T-helper 17 cell (primary cell): ENCODE results near the gene CASZ1. TPM values are rescaled to one million over a fixed set of nuclear protein-coding genes. Genes with fewer than 3 reads are reported as not detected.

Experiments used
- ATAC-seq: fragments of 150-1000 bp; cut with Tn5 transposase; 2 replicates; pipeline ENCODE4 v1.10.0; 2021; ENCODE audit warnings: mild to moderate bottlenecking, moderate library complexity
- DNase-seq, 3 donors: peaks; one replicate each; pipeline versions ENCODE4 v3.0.0 to v3.0.0-alpha.2; 2020 to 2021
- H3K9me3 ChIP-seq: one replicate; pipeline ENCODE4 v1.7.0; 2013; ENCODE audit warnings: low read length, mild to moderate bottlenecking; ENCODE audit not compliant: control insufficient read depth, poor library complexity, severe bottlenecking
- H3K27ac Mint-ChIP-seq: one replicate; pipeline ENCODE4 v1.8.0; 2022; ENCODE audit warnings: mild to moderate bottlenecking, moderate library complexity, mixed read lengths
- H3K27me3 Mint-ChIP-seq: one replicate; pipeline ENCODE4 v1.8.0; 2022; ENCODE audit warnings: mixed read lengths
- H3K36me3 Mint-ChIP-seq: one replicate; pipeline ENCODE4 v1.8.0; 2022; ENCODE audit warnings: low read depth, mixed read lengths
- H3K4me1 Mint-ChIP-seq: one replicate; pipeline ENCODE4 v1.8.0; 2022; ENCODE audit warnings: mild to moderate bottlenecking, mixed read lengths
- H3K4me3 Mint-ChIP-seq: one replicate; pipeline ENCODE4 v1.8.0; 2022; ENCODE audit warnings: mild to moderate bottlenecking, moderate library complexity, mixed read lengths
- total RNA-seq, 4 donors: library from RNA in 2 of 4; stranded (reverse) in 2 of 4; gene quantifications; one replicate each; pipeline ENCODE4 v1.2.3 and lab custom pipeline; 2022 to 2026

Gene CASZ1, protein sequence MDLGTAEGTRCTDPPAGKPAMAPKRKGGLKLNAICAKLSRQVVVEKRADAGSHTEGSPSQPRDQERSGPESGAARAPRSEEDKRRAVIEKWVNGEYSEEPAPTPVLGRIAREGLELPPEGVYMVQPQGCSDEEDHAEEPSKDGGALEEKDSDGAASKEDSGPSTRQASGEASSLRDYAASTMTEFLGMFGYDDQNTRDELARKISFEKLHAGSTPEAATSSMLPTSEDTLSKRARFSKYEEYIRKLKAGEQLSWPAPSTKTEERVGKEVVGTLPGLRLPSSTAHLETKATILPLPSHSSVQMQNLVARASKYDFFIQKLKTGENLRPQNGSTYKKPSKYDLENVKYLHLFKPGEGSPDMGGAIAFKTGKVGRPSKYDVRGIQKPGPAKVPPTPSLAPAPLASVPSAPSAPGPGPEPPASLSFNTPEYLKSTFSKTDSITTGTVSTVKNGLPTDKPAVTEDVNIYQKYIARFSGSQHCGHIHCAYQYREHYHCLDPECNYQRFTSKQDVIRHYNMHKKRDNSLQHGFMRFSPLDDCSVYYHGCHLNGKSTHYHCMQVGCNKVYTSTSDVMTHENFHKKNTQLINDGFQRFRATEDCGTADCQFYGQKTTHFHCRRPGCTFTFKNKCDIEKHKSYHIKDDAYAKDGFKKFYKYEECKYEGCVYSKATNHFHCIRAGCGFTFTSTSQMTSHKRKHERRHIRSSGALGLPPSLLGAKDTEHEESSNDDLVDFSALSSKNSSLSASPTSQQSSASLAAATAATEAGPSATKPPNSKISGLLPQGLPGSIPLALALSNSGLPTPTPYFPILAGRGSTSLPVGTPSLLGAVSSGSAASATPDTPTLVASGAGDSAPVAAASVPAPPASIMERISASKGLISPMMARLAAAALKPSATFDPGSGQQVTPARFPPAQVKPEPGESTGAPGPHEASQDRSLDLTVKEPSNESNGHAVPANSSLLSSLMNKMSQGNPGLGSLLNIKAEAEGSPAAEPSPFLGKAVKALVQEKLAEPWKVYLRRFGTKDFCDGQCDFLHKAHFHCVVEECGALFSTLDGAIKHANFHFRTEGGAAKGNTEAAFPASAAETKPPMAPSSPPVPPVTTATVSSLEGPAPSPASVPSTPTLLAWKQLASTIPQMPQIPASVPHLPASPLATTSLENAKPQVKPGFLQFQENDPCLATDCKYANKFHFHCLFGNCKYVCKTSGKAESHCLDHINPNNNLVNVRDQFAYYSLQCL (N-terminal part only)
- total RNA-seq, result 10 to 100 TPM; 20.8 to 21.2 TPM
- total RNA-seq (lab: John Stamatoyannopoulos, UW), result 18.8 to 19.1 reads per million in 2 donors

DNA sequence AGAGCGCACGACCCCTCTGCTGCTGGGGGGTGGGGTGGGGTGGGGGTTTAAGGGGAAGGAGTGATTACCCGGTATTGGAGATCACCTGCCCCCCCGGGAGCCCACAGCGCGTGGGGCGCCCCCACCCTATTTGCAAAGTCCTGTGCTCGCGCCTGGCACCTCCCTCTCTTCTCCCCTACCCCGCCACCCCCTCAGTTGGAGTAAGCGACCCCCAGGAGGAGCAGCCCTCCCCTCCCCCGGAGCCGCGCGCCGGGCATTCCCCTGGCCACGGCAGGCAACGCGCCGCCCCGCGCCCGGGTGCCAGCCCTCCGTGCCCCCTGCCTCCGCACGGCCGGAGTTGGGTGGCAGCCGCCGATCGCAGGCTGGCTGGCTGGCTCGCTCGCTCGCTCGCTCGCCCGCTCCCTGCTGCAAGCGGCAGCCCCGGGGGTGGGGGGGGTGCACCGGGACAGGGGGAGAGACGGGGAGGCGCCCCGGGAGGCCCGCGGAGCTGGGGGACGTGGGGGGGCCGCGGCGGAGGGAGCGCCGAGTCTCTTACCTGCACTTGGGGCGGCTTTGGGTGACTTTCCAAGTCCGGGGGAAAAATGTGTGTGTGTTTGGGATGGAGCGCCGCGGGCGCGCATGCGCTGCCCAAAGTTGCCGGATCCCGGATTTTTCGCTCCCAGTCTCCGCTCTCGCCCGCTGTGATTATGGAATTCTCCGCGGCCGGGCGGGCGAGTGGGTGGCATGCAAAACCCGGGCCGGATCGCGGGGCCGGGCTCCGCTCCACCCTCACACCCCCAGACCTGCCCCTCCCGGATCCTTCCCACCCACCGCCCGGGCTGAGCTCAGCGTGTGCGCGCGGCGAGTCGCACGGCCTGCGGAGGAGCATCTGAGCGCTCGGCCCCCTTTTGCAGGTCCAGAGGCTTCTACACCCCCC is at the start of gene CASZ1:
Gene CASZ1, minus strand, starts transcription at position 618 of the 916 bp plus-strand sequence. CDS start 102,757 bp downstream, outside the sequence.
- H3K9me3 ChIP-seq, result no peaks in the 10 kb centered on the region
- Mint-ChIP-seq H3K36me3 (peaks cover 3% of the 10 kb centered on the region), H3K27me3 (peaks cover 61% of the 10 kb centered on the region), H3K27ac (no peak within 1 kb of the TSS), H3K4me1 (peaks cover 10% of the 10 kb centered on the region), H3K4me3 (peak within 1 kb of the TSS; percentile 90)
- DNase-seq (no peak), ATAC-seq (no peak)

DNA sequence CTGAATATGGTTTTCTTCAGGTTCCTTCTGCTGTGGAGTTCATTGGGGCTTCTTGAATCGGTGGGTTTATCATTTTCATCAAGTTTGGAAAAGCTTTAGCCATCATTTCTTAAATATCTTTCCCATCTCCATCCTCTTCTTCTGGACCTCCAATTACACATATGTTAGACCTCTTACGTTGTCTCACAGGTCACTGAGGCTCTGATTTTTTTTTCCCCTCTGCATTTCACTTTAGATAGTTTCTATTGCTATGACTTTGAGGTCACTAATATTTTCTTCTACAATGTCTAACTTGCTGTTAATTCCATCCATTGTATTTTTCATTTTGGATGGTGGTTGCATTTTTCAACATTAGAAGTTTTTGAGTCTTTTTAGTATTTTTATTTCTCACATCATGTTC is 47.3 kb upstream of the CASZ1 start:
- H3K27me3 Mint-ChIP-seq, result peaks cover 45% of the 10 kb centered on the region
- H3K27ac Mint-ChIP-seq, result no peak overlapping the region
- H3K4me3 Mint-ChIP-seq, result no peak overlapping the region
- peaks cover 2% of the 10 kb centered on the region for H3K4me1 Mint-ChIP-seq
- ATAC-seq, result no peak
- no peaks in the 10 kb centered on the region for H3K9me3 ChIP-seq
- peaks cover 5% of the 10 kb centered on the region for H3K36me3 Mint-ChIP-seq
- DNase-seq, result no peak

DNA sequence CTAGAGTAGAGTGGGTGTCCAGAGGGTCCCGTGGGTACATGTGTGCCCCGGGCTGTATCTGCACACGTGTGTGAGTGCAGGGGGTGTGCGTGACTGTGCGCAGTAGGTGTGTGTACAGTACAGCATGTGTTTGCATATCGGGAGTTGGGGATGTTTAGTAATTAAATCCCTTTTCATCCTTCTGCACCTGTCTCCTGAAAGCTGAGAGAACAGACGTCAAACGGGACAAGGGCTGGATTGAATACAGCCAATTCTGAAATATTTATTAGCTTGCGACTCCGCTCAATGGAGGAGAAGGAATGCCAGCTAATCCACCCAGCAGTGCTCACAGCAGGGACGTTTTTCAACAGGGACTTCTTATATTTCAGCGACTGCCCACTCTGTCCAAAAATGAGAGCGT is 44.7 kb upstream of the CASZ1 start:
- Mint-ChIP-seq H3K27ac (no peak overlapping the region), H3K4me3 (no peak overlapping the region), H3K36me3 (peaks cover 10% of the 10 kb centered on the region), H3K27me3 (peaks cover 62% of the 10 kb centered on the region), H3K4me1 (peaks cover 2% of the 10 kb centered on the region)
- DNase-seq (no peak), ATAC-seq (no peak)
- no peaks in the 10 kb centered on the region for H3K9me3 ChIP-seq

DNA sequence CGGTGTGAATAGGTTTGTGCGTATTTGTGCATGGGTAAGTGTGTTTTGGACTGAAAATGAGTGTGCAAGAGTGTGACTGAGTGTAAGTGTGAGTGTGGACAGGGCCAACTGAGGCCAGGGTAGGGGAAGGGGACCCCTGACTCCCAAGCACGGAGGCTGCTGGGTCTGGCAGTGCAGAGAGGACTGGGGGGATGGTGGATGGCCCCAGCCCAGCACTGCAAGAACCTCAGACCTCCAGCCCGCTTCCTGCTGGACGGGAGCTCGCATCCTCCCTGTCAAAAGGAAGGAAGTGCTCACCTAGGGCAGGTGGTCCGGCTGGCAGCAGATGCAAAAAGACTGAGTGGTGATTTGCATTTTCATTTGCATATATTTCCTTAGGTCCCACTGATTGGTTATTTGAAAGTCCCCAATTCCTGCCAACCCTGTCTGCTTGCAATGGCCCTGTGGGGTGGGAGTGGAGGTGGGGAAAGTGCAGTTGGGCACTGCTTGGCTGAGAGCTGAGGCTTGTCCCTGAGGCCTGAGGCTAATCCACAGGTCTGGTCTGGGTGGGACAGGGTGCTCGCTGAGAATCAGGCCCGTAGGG is 42.8 kb upstream of the CASZ1 start:
- Mint-ChIP-seq H3K27me3 (peaks cover 50% of the 10 kb centered on the region), H3K4me1 (peaks cover 2% of the 10 kb centered on the region), H3K36me3 (peaks cover 10% of the 10 kb centered on the region), H3K4me3 (no peak overlapping the region), H3K27ac (no peak overlapping the region)
- ATAC-seq, result no peak
- no peak for DNase-seq
- no peaks in the 10 kb centered on the region for H3K9me3 ChIP-seq

DNA sequence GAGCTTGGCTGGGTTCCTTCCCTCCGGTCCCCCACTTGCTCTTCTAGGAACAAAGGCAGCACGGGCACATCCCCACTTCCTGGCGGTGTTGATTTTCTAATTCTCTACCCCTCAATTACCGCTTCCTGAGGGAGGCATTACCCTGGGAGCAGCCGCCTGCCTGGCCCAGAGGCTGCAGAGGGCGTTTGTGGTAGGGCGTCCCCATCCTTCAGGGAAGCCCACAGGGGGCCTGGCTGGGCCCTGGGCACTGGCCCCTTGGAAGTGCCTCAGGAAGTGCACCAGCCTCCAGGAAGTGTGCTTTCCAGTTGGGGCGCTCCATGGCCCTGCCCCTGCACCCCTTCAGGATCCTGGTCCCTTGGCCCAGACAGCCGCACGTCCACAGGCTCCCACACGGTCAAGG is 42.1 kb upstream of the CASZ1 start:
- ATAC-seq, result no peak
- Mint-ChIP-seq H3K27ac (no peak overlapping the region), H3K36me3 (peaks cover 10% of the 10 kb centered on the region), H3K4me3 (no peak overlapping the region), H3K27me3 (peaks cover 49% of the 10 kb centered on the region), H3K4me1 (peaks cover 2% of the 10 kb centered on the region)
- DNase-seq, result no peak
- H3K9me3 ChIP-seq, result no peaks in the 10 kb centered on the region

DNA sequence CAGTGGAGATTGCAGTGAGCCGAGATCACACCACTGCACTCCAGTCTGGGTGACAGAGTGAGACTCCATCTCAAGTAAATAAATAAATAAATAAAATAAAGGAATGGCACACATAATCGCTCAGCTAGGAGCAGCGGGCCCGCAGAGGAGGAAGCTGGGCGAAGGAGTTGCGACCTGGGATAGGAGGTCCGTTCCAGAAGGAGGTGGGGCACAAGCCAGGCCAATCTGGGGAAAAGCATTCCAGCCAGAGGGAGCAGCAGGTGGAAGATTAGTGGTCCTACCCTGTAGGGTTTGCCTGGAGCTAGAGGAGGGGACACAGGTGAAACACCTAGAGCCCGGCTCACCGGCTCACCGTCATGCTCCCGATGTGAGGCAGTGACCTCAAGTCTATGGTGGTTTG is 40.3 kb upstream of the CASZ1 start:
- H3K27me3 Mint-ChIP-seq, result peaks cover 46% of the 10 kb centered on the region

GRCh38 chr1:10835822-10836421 is 39.5 kb upstream of the CASZ1 start:
- H3K9me3 ChIP-seq, result no peaks in the 10 kb centered on the region
- Mint-ChIP-seq H3K36me3 (peaks cover 10% of the 10 kb centered on the region), H3K27ac (no peak overlapping the region), H3K4me3 (no peak overlapping the region), H3K4me1 (peaks cover under 1% of the 10 kb centered on the region), H3K27me3 (peaks cover 47% of the 10 kb centered on the region)
- no peak for ATAC-seq
- DNase-seq, result no peak

More for the DNA sequence above, 40.3 kb upstream of the CASZ1 start:
- H3K9me3 ChIP-seq, result no peaks in the 10 kb centered on the region
- Mint-ChIP-seq H3K36me3 (peaks cover 10% of the 10 kb centered on the region), H3K27ac (no peak overlapping the region), H3K4me3 (no peak overlapping the region), H3K4me1 (peaks cover 2% of the 10 kb centered on the region)
- DNase-seq (no peak), ATAC-seq (no peak)

GRCh38 chr1:10835421-10835820 is 39.0 kb upstream of the CASZ1 start:
- H3K27me3 Mint-ChIP-seq, result peaks cover 51% of the 10 kb centered on the region
- H3K36me3 Mint-ChIP-seq, result peaks cover 10% of the 10 kb centered on the region
- ATAC-seq (no peak), DNase-seq (no peak)
- H3K27ac Mint-ChIP-seq, result no peak overlapping the region
- peaks cover 3% of the 10 kb centered on the region for H3K4me1 Mint-ChIP-seq
- H3K9me3 ChIP-seq, result no peaks in the 10 kb centered on the region
- no peak overlapping the region for H3K4me3 Mint-ChIP-seq

- no peak for DNase-seq
- no peak overlapping the region for H3K27ac Mint-ChIP-seq
- peaks cover 46% of the 10 kb centered on the region for H3K27me3 Mint-ChIP-seq
- no peak overlapping the region for H3K4me3 Mint-ChIP-seq
- ATAC-seq, result no peak
- no peaks in the 10 kb centered on the region for H3K9me3 ChIP-seq
- peaks cover 10% of the 10 kb centered on the region for H3K36me3 Mint-ChIP-seq
- peaks cover 5% of the 10 kb centered on the region for H3K4me1 Mint-ChIP-seq
Observed at GRCh38 chr1:10834770-10835412, 38.4 kb upstream of the CASZ1 start.

GRCh38 chr1:10833630-10834557 is 37.4 kb upstream of the CASZ1 start:
- H3K36me3 Mint-ChIP-seq, result peaks cover 7% of the 10 kb centered on the region
- H3K4me1 Mint-ChIP-seq, result peaks cover 5% of the 10 kb centered on the region
- DNase-seq (no peak), ATAC-seq (no peak)
- no peak overlapping the region for H3K27ac Mint-ChIP-seq
- peaks cover 37% of the 10 kb centered on the region for H3K27me3 Mint-ChIP-seq
- no peak overlapping the region for H3K4me3 Mint-ChIP-seq
- H3K9me3 ChIP-seq, result no peaks in the 10 kb centered on the region
